B cell (primary cell): ENCODE results near the gene HS3ST3A1. TPM values are rescaled to one million over a fixed set of nuclear protein-coding genes. Genes with fewer than 3 reads are reported as not detected.

Source experiments
- ATAC-seq: fragments of 200-7000 bp; cut with Tn5 transposase; one replicate; pipeline ENCODE4 v1.10.0; 2021; ENCODE audit warnings: low read depth, mild to moderate bottlenecking, moderate number of reproducible peaks, moderate library complexity
- CTCF ChIA-PET: fragments of 350-600 bp; sonication (Branson Sonifier 250); formaldehyde crosslinking; loops from one replicate; lab custom pipeline; 2021; ENCODE audit warnings: antibody characterized with exemption, inconsistent platforms; lab: Charles Lee
- POLR2A ChIA-PET: fragments of 350-600 bp; sonication (Branson Sonifier 250); formaldehyde crosslinking; loops from one replicate; lab custom pipeline; 2021; ENCODE audit warnings: antibody characterized with exemption; lab: Charles Lee
- DNase-seq: peaks from one replicate; pipeline ENCODE4 v3.0.0; 2013
- H2AFZ ChIP-seq: 2 replicates; pipeline ENCODE4 v1.6.1; 2012; ENCODE audit warnings: mild to moderate bottlenecking, low read depth, low read length; ENCODE audit not compliant: insufficient read depth, poor library complexity, severe bottlenecking
- H3K27ac ChIP-seq, 2 donors: 1 replicate in 1 of 2; 2 replicates in 1 of 2; pipeline ENCODE4 v1.5.1; 2012 to 2013; ENCODE audit warnings: low read length in 2 of 2, mild to moderate bottlenecking in 2 of 2, moderate library complexity in 1 of 2
- H3K27me3 ChIP-seq, 4 experiments: fragments of 200-600 bp in 1 of 4; sonication (generic) in 1 of 4; replicated peaks in 1 of 4; 1 replicate in 2 of 4; 2 replicates in 2 of 4; pipeline versions ENCODE4 v1.6.1 to v1.7.0; 2013 to 2016; ENCODE audit warnings: low read length in 3 of 4, mild to moderate bottlenecking in 2 of 4, mixed read lengths in 1 of 4, moderate library complexity in 1 of 4; ENCODE audit not compliant: insufficient read depth in 4 of 4, control insufficient read depth in 3 of 4; ENCODE audit errors: control extremely low read depth in 1 of 4
- H3K36me3 ChIP-seq, 2 experiments: replicated peaks in 1 of 2; 1 replicate in 1 of 2; 2 replicates in 1 of 2; pipeline versions ENCODE4 v1.6.1 to v1.7.1; 2013; ENCODE audit warnings: low read length in 1 of 2; ENCODE audit not compliant: insufficient read depth in 2 of 2, control insufficient read depth in 1 of 2; ENCODE audit errors: control extremely low read depth in 1 of 2, extremely low read depth in 1 of 2
- H3K4me1 ChIP-seq, 2 donors: fragments of 200-600 bp in 1 of 2; sonication (generic) in 1 of 2; 1 replicate in 1 of 2; 2 replicates in 1 of 2; pipeline versions ENCODE4 v1.5.1 to v1.6.1; 2013 to 2017; ENCODE audit warnings: low read length in 2 of 2; ENCODE audit not compliant: control insufficient read depth in 2 of 2, insufficient read depth in 2 of 2
- H3K4me2 ChIP-seq: replicated peaks from 2 replicates; pipeline ENCODE3; 2012; ENCODE audit warnings: mild to moderate bottlenecking, low read depth, low read length; ENCODE audit not compliant: poor library complexity, severe bottlenecking
- H3K4me3 ChIP-seq, 5 experiments: fragments of 200-600 bp in 1 of 5; sonication (generic) in 1 of 5; 1 replicate in 3 of 5; 2 replicates in 2 of 5; pipeline versions ENCODE4 v1.5.1 to v1.7.0; 2011 to 2016; ENCODE audit warnings: low read length in 4 of 5, mild to moderate bottlenecking in 4 of 5, low read depth in 2 of 5, control low read depth in 1 of 5, moderate library complexity in 1 of 5; ENCODE audit not compliant: insufficient read depth in 1 of 5; ENCODE audit errors: control extremely low read depth in 1 of 5, extremely low read depth in 1 of 5
- H3K79me2 ChIP-seq: fragments of 200-600 bp; sonication (generic); one replicate; pipeline ENCODE4 v1.6.0; 2016; ENCODE audit warnings: low read length; ENCODE audit not compliant: control insufficient read depth, insufficient read depth
- H3K9ac ChIP-seq: fragments of 200-600 bp; sonication (generic); 2 replicates; pipeline ENCODE4 v1.6.1; 2017; ENCODE audit warnings: mild to moderate bottlenecking, low read length, moderate library complexity
- H3K9me3 ChIP-seq, 3 donors: one replicate each; pipeline versions ENCODE4 v1.6.1 to v1.7.1; 2013; ENCODE audit warnings: low read length in 2 of 3; ENCODE audit not compliant: control insufficient read depth in 2 of 3, insufficient read depth in 1 of 3; ENCODE audit errors: control extremely low read depth in 1 of 3
- H4K20me1 ChIP-seq: 2 replicates; pipeline ENCODE4 v1.6.0; 2012; ENCODE audit warnings: mild to moderate bottlenecking, low read length; ENCODE audit not compliant: insufficient read depth, control insufficient read depth, poor library complexity, severe bottlenecking
- H3K27ac Mint-ChIP-seq: one replicate; pipeline ENCODE4 v1.8.0; 2021; ENCODE audit warnings: mixed read lengths
- H3K27me3 Mint-ChIP-seq: one replicate; pipeline ENCODE4 v1.8.0; 2021; ENCODE audit warnings: mixed read lengths
- H3K4me1 Mint-ChIP-seq: one replicate; pipeline ENCODE4 v1.8.0; 2021; ENCODE audit warnings: mixed read lengths
- H3K4me3 Mint-ChIP-seq: one replicate; pipeline ENCODE4 v1.8.0; 2021; ENCODE audit warnings: mixed read lengths
- H3K9me3 Mint-ChIP-seq: one replicate; pipeline ENCODE4 v1.8.0; 2022; ENCODE audit warnings: mixed read lengths; ENCODE audit not compliant: insufficient read depth
- EZH2 ChIP-seq: IDR thresholded peaks from 2 replicates; pipeline ENCODE4 v1.6.1; 2012; ENCODE audit warnings: borderline replicate concordance, low read depth, mild to moderate bottlenecking, moderate library complexity, low read length; ENCODE audit not compliant: insufficient read depth, poor library complexity, severe bottlenecking
- WGBS: methylation state at CpG from one replicate; pipeline ENCODE4 v1.1.5; 2013; ENCODE audit warnings: missing lambda C conversion rate; ENCODE audit not compliant: insufficient coverage; 5-methylcytosine and 5-hydroxymethylcytosine counted together
- intact Hi-C: fragments of 100-400 bp; cut with micrococcal nuclease; formaldehyde crosslinking; loops from one replicate; pipeline ENCODE4 v1.10.0; 2022
- polyA plus RNA-seq: library from polyadenylated mRNA; depleted of rRNA; stranded (reverse); fragments of >200 nt; gene quantifications from 2 replicates; pipeline ENCODE4 v1.2.3, GENCODE V29; 2012
- total RNA-seq, 2 donors: library from RNA; stranded (reverse); fragments of 120-200 nt in 1 of 2; gene quantifications; 1 replicate in 1 of 2; 2 replicates in 1 of 2; pipeline versions ENCODE4 v1.2.3 to v1.2.4, GENCODE V29; 2013 to 2022
- TF ChIP-seq, protein P1 (sequence below): fragments of 200-600 bp; IDR thresholded peaks from one replicate; pipeline ENCODE4 v1.8.0; 2022; ENCODE audit warnings: antibody characterized with exemption, mild to moderate bottlenecking

The HS3ST3A1 gene
- total and polyA plus RNA-seq, 2 donors (not counting 1 experiment from before 2014, with no cell fraction given): 0.17 to 0.75 TPM

DNA sequence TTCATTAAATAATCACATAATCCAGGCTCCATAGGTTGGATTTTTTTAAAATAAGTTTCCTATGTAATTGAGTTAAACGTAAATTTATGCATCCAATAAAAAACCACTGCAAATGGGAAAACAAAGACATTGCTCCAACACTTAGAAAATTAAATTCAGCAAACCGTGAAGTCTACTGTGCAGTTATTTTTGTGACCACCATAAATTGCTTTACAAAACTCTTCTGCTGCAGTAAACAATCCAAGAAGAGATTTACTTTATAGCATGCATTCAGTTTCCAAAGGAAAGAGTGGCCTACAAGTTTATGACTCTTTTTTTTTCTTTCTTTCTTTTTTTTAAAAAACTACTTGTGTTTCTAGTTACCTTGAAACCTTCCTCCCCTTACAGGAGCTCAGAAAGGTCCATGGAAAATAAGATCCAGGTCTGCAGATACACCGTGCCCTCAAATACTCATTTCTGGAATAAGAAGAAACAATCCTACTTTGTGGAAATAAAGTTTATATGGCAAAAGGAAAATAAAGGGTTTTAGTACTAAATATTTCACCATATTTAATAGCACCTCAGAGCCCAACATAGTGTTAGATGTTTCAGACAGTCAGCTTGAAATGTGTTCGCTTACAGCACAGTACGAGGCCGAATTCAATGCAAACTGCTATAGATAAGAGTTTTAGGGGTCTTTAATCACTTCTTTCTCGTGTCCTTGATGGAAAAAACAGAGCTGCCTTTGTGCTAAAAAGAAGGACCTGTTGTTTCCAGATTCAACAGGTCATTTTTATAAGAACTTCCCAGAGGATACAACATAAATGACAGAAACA, 3.2 kb downstream of the HS3ST3A1 start:
- Histone ChIP-seq H3K27ac (no peak overlapping the region), H3K4me3 (no peak overlapping the region), H3K79me2 (no peaks in the 10 kb centered on the region), H3K4me2 (no peak overlapping the region), H3K9me3 (peaks cover 0 to 6% (median 0%) of the 10 kb centered on the region in 3 donors), H3K36me3 (no peaks in the 10 kb centered on the region), H3K27me3 (peaks cover 2 to 28% (median 20%) of the 10 kb centered on the region in 4 experiments), H3K4me1 (peaks cover 7 to 13% of the 10 kb centered on the region in 2 donors), H4K20me1 (no peaks in the 10 kb centered on the region), H2AFZ (no peak overlapping the region), H3K9ac (no peak overlapping the region)
- peaks cover 12% of the 10 kb centered on the region for H3K4me1 Mint-ChIP-seq
- no peak for DNase-seq
- ATAC-seq: no peak
- WGBS: 67% methylated on average over 1 of the region's 7 CpGs
- H3K27me3 Mint-ChIP-seq: peaks cover 50% of the 10 kb centered on the region
- CTCF ChIA-PET: interaction anchor here (0.6 to 6.9 kb wide), 6 partner anchors 15 to 1328 kb away, joined by 3 to 53 read pairs (median 3); partner anchors contain the start of gene HS3ST3B1
- TF ChIP-seq, protein P1, sequence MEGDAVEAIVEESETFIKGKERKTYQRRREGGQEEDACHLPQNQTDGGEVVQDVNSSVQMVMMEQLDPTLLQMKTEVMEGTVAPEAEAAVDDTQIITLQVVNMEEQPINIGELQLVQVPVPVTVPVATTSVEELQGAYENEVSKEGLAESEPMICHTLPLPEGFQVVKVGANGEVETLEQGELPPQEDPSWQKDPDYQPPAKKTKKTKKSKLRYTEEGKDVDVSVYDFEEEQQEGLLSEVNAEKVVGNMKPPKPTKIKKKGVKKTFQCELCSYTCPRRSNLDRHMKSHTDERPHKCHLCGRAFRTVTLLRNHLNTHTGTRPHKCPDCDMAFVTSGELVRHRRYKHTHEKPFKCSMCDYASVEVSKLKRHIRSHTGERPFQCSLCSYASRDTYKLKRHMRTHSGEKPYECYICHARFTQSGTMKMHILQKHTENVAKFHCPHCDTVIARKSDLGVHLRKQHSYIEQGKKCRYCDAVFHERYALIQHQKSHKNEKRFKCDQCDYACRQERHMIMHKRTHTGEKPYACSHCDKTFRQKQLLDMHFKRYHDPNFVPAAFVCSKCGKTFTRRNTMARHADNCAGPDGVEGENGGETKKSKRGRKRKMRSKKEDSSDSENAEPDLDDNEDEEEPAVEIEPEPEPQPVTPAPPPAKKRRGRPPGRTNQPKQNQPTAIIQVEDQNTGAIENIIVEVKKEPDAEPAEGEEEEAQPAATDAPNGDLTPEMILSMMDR: no peak
- no peak for TF ChIP-seq EZH2
- H3K27ac Mint-ChIP-seq: no peak overlapping the region
- intact Hi-C loops: loop anchor here (5.0 to 10.0 kb wide), 5 partner anchors 339 to 1904 kb away; no protein-coding TSS in a partner anchor
- H3K9me3 Mint-ChIP-seq: no peaks in the 10 kb centered on the region
- POLR2A ChIA-PET: no interaction called here
- H3K4me3 Mint-ChIP-seq: no peak overlapping the region
